ENCODE measurements around the gene PDE3B.

The PDE3B gene

GRCh38 chr11:14700593-14700992 is 57.0 kb downstream of the PDE3B start:
- no peak for ATAC-seq
- no peak for TF ChIP-seq ISL1 (CRISPR knock-in tag; IDR thresholded peaks at IDR 0.05)
- no peak for TF ChIP-seq ZNF8 (CRISPR knock-in tag; IDR thresholded peaks at IDR 0.05)
- TF ChIP-seq SNAI2 (CRISPR knock-in tag; IDR thresholded peaks at IDR 0.05) = no peak
- TF ChIP-seq TOX (CRISPR knock-in tag; IDR thresholded peaks at IDR 0.05; ENCODE audit: borderline replicate concordance) = no peak
- no peak for TF ChIP-seq OSR1 (CRISPR knock-in tag; IDR thresholded peaks at IDR 0.05)
- TF ChIP-seq GLIS3 (CRISPR knock-in tag; IDR thresholded peaks at IDR 0.05) = no peak
- no peak for TF ChIP-seq CREB5 (CRISPR knock-in tag; IDR thresholded peaks at IDR 0.05; ENCODE audit: low read depth)
- TF ChIP-seq ARNTL (CRISPR knock-in tag; IDR thresholded peaks at IDR 0.05; ENCODE audit: borderline replicate concordance, low read depth) = no peak
- TF ChIP-seq TCF4 (CRISPR knock-in tag; IDR thresholded peaks at IDR 0.05; ENCODE audit: borderline replicate concordance) = no peak
- TF ChIP-seq, protein P1, sequence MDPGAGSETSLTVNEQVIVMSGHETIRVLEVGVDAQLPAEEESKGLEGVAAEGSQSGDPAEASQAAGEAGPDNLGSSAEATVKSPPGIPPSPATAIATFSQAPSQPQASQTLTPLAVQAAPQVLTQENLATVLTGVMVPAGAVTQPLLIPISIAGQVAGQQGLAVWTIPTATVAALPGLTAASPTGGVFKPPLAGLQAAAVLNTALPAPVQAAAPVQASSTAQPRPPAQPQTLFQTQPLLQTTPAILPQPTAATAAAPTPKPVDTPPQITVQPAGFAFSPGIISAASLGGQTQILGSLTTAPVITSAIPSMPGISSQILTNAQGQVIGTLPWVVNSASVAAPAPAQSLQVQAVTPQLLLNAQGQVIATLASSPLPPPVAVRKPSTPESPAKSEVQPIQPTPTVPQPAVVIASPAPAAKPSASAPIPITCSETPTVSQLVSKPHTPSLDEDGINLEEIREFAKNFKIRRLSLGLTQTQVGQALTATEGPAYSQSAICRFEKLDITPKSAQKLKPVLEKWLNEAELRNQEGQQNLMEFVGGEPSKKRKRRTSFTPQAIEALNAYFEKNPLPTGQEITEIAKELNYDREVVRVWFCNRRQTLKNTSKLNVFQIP (CRISPR knock-in tag; IDR thresholded peaks at IDR 0.05; ENCODE audit: borderline replicate concordance, low read depth) = no peak
- no peak for TF ChIP-seq CSRNP3 (CRISPR knock-in tag; IDR thresholded peaks at IDR 0.05)
- no peak for TF ChIP-seq ZC3H10 (CRISPR knock-in tag; IDR thresholded peaks at IDR 0.05)
- TF ChIP-seq ZFP30 (CRISPR knock-in tag; IDR thresholded peaks at IDR 0.05) = no peak
- no peak for TF ChIP-seq ZNF565 (CRISPR knock-in tag; conservative IDR thresholded peaks at IDR 0.05; ENCODE audit: low read depth)
- TF ChIP-seq PPARA (CRISPR knock-in tag; IDR thresholded peaks at IDR 0.05; ENCODE audit: borderline replicate concordance) = no peak
- TF ChIP-seq, protein P2, sequence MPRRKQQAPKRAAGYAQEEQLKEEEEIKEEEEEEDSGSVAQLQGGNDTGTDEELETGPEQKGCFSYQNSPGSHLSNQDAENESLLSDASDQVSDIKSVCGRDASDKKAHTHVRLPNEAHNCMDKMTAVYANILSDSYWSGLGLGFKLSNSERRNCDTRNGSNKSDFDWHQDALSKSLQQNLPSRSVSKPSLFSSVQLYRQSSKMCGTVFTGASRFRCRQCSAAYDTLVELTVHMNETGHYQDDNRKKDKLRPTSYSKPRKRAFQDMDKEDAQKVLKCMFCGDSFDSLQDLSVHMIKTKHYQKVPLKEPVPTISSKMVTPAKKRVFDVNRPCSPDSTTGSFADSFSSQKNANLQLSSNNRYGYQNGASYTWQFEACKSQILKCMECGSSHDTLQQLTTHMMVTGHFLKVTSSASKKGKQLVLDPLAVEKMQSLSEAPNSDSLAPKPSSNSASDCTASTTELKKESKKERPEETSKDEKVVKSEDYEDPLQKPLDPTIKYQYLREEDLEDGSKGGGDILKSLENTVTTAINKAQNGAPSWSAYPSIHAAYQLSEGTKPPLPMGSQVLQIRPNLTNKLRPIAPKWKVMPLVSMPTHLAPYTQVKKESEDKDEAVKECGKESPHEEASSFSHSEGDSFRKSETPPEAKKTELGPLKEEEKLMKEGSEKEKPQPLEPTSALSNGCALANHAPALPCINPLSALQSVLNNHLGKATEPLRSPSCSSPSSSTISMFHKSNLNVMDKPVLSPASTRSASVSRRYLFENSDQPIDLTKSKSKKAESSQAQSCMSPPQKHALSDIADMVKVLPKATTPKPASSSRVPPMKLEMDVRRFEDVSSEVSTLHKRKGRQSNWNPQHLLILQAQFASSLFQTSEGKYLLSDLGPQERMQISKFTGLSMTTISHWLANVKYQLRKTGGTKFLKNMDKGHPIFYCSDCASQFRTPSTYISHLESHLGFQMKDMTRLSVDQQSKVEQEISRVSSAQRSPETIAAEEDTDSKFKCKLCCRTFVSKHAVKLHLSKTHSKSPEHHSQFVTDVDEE (CRISPR knock-in tag; IDR thresholded peaks at IDR 0.05) = no peak
- TF ChIP-seq RARB (CRISPR knock-in tag; IDR thresholded peaks at IDR 0.05) = no peak
- no peak for TF ChIP-seq ZNF70 (CRISPR knock-in tag; IDR thresholded peaks at IDR 0.05)

DNA sequence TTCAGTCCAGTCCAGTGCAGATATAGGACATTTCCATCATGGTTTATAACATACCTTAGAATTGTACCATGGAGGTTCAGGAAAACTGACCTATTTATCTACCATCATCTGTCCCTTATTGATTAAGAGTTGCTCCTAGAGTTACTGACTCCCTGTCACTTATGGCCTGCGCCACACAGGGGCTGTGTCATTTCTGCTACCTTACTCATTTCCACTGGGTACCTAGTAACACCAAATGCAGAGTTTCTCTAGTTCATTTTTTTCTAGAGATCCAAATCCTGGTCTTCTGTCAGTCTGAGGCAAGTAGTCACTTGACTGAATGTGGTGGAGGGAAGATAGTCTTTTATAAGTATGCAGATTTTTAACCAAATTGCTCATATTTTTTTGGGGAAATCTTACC is 59.2 kb downstream of the PDE3B start:
- no peak for ATAC-seq
- TF ChIP-seq CREB5 (CRISPR knock-in tag; IDR thresholded peaks at IDR 0.05; ENCODE audit: low read depth) (no peak), OSR1 (CRISPR knock-in tag; IDR thresholded peaks at IDR 0.05) (no peak), TCF4 (CRISPR knock-in tag; IDR thresholded peaks at IDR 0.05; ENCODE audit: borderline replicate concordance) (no peak), BACH2 (CRISPR knock-in tag; IDR thresholded peaks at IDR 0.05; ENCODE audit: borderline replicate concordance) (no peak), ISL1 (CRISPR knock-in tag; IDR thresholded peaks at IDR 0.05) (no peak), CSRNP3 (CRISPR knock-in tag; IDR thresholded peaks at IDR 0.05) (no peak), TOX (CRISPR knock-in tag; IDR thresholded peaks at IDR 0.05; ENCODE audit: borderline replicate concordance) (no peak)
- TF ChIP-seq, protein P2 (CRISPR knock-in tag; IDR thresholded peaks at IDR 0.05) = no peak

Measured in SK-N-SH treated with all-trans-retinoic acid at 6 μM for 48 hours (cell line).